H1 (cell line): Measurements from ENCODE around the gene SGMS1.

Experiments
- ATF2 ChIP-seq: IDR thresholded peaks from 2 replicates; pipeline ENCODE4 v1.6.1; 2012; ENCODE audit warnings: low read length, inconsistent platforms
- CEBPB ChIP-seq: IDR thresholded peaks from 2 replicates; pipeline ENCODE4 v1.6.1; 2012; ENCODE audit warnings: low read depth, low read length
- CTCF ChIP-seq, 3 experiments: IDR thresholded peaks; 1 replicate in 2 of 3; 2 replicates in 1 of 3; pipeline versions ENCODE4 v1.5.1 to v1.6.1; 2011; ENCODE audit warnings: low read length in 3 of 3, mild to moderate bottlenecking in 3 of 3, inconsistent platforms in 2 of 3, low read depth in 1 of 3, moderate library complexity in 1 of 3; ENCODE audit not compliant: insufficient read depth in 1 of 3; ENCODE audit errors: control extremely low read depth in 1 of 3
- EZH2 ChIP-seq: fragments of 200-600 bp; sonication (generic); IDR thresholded peaks from 2 replicates; pipeline ENCODE4 v1.7.1; 2012; ENCODE audit warnings: low read depth, mild to moderate bottlenecking, moderate library complexity, low read length, inconsistent platforms; ENCODE audit not compliant: severe bottlenecking
- GTF2F1 ChIP-seq: IDR thresholded peaks from 2 replicates; pipeline ENCODE4 v1.6.1; 2012; ENCODE audit warnings: low read depth, low read length, improper control_type of control experiment, borderline replicate concordance
- KDM1A ChIP-seq: fragments of 200-600, 300-600 bp; sonication (generic); IDR thresholded peaks from 2 replicates; pipeline ENCODE4 v1.7.1; 2016; ENCODE audit warnings: mild to moderate bottlenecking, low read length, borderline replicate concordance
- RNF2 ChIP-seq: fragments of 200-900, 300-1000 bp; sonication (generic); IDR thresholded peaks from 2 replicates; pipeline ENCODE4 v1.7.1; 2016; ENCODE audit warnings: borderline replicate concordance, low read depth, mild to moderate bottlenecking, antibody characterized with exemption, low read length; ENCODE audit not compliant: poor library complexity, severe bottlenecking; ENCODE audit errors: missing control alignments
- TCF12 ChIP-seq: IDR thresholded peaks from 2 replicates; pipeline ENCODE4 v1.6.1; 2011; ENCODE audit warnings: low read depth, mild to moderate bottlenecking, low read length

GRCh38 chr10:50281967-50282522, 341.7 kb downstream of the SGMS1 start:
- TF ChIP-seq CTCF (IDR thresholded peaks at IDR 0.05; ENCODE audit: control extremely low read depth in 1 of 3, insufficient read depth in 1 of 3, low read depth in 1 of 3, low read length in 3 of 3) (no peak), TCF12 (no peak), GTF2F1 (no peak), CEBPB (no peak), ATF2 (no peak), KDM1A (no peak), EZH2 (no peak), RNF2 (no peak)
